HG03064 (cell line): ENCODE measurements around the gene CRYGN.

ENCODE experiments used
- ATAC-seq: cut with Tn5 transposase; IDR thresholded peaks from one replicate; pipeline ENCODE4 v1.9.1; 2021; ENCODE audit warnings: low read depth; ENCODE audit not compliant: unreplicated experiment

The CRYGN gene, protein sequence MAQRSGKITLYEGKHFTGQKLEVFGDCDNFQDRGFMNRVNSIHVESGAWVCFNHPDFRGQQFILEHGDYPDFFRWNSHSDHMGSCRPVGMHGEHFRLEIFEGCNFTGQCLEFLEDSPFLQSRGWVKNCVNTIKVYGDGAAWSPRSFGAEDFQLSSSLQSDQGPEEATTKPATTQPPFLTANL

DNA sequence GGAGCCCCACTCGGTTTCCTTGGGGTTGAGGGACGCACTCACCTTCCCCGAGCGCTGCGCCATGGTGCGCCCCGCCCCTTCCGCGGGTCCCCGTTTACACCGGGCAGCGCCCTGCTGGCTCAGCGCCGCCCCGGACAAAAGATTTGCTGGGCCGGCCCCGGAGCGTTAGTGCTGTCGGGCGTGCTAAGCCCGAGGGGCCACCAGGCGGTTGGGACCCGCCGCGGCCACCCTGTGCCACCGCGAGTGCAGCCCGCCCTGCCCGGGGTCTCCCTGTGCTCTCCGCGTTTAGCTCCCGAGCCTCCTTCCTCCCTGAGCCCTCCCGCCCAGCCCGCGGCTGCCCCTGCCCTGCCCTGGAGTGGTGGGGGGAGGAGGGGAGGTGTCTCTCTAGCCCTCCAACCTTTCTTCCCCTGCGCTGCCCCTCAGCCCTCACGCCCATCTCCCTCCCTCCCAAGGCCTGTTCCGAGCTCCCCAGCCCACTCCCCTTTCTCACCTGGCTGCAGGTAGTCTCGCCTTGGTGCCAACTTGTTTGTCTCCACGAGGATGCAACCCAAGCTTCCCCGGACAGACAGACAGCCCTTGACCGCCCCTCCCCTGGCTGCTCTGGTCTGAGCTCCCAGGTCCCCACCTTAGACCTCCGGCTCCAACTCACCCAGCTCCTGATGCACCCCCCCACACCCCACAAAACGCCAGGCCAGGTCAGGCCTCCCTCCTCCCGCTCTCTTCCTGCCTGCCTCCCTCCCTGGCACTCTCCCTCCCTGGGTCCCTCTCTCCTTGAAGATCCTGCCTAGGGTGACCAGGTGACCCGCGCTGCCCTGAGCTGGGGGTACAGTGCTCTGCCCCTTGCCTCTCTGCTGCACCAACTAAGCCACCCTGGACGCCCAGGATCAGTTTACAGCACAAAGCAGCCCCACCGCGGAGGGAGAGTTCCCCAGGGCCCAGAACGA is at the start of gene CRYGN:
TSS of gene CRYGN (minus strand) at position 287 of the 944 bp plus-strand sequence. CDS start at position 63, 224 bp downstream.
- no peak for ATAC-seq

DNA sequence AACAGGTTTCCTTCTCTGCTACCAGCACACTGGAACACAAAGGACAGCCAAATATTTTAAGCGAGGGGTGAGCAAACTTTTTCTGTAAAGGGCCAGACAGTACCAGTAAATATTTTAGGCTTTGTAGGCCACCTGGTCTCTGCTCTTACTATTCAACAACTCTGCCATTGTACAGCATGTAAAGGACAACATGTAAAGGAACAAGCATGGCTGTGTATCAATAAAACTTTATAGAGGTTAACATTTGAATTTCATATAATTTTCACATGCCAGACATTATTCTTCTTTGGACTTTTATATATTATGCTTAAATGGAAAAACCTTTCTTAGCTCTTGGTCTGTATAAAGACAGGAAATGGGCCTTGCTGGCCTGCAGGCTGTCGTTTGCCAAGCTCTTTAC is 49.6 kb upstream of the CRYGN start:
- ATAC-seq: no peak

DNA sequence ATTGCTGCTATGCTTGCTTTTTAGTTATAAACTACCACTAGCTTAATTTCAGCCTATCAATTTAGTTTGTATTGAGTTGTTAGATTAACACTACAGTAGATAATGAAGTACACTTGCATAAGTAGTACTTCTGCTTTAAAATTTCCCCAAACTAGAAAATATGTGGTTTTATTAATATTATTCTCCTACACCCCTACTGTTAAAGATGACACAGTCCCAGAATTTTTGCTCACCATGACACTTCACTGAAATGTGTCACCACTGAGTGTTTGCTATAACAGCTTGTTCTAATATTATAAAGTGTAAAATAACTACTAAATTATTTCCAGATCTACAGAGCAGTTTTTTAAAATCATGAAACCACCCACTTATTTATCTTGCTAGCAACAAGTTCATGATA is 48.2 kb upstream of the CRYGN start:
- ATAC-seq: no peak

DNA sequence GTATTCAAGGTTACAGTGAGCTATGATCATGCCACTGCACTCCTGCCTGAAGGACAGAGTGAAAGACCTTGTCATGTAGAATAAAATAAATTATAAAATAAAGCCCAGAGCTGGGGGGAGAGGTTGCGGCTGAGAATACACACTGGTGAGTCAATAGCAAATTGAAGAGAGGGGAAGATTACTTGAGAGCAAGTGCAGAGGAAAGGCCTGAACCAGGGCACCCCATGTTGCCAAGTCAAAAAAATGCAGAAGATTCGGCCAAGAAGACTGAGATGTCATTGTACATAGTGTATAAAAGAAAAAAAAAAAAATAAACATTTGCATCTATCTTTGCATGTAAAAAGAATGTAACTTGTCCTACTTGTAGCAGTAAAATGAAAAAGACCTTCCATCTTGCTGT is 47.3 kb upstream of the CRYGN start:
- ATAC-seq: no peak

DNA sequence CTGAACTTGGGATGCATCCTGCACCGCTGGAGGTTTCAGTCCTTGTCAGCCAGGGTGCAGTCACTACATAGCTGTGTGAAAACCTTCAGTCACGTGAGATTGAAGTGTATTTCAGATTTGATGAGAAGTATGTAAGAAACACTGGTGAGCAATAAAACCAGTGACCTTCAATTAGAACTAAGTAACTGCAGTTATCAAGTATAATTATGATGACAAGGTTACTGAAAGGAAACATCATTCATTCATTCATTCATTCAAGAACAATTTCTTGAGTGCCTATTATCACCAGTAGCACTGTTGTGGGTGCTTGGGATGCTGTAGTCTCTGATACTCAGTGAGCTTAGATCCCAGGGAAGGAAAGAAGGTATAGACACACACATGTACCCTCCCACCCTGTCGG is 46.1 kb upstream of the CRYGN start:
- ATAC-seq: no peak

DNA sequence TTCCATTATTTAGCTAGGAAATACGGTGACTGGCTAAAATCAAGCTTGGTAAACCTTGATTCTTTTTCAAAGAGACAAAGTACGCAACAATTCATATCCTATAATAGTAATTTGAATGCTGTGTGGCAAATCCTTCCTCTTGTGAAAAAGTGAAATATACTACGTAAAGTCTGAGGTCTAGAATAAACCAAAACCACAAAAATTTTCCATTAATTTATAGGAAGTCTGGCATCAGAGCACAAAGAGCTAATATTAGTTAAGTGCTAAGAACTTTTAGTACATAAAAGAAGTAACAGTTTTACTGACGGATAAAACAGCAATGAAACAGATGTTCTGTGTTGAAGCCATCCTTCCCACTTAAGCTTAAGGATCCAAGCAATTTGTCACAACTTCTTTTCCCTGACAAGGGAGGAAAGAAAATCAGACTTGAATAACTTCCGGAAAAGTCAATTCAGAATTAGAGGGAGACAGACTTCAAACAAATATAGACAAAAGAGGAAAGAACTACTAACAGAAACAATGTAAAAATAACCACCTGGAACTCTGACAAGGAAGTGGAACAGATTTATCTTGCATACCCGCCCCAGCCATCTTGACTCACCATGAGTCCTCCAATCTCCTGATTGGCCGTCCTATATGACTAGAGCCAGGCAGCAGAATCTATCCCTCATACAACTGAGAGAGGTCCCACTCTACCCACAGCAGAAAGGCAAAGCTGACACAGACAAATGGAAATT is 45.2 kb upstream of the CRYGN start:
- no peak for ATAC-seq

DNA sequence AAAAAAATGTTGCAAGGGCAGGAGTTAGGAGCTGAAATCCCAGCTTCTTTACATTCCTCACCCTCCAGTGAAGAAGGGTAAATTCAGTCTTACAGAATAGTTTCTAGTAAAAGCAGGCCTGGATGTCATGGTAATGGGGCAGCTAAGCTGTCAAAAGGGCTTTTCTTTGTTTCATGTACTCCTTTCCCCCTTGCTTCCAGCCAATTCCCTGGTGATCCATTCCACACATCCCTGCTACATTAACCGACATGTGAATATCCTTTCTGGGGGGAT is 43.7 kb upstream of the CRYGN start:
- ATAC-seq: no peak

DNA sequence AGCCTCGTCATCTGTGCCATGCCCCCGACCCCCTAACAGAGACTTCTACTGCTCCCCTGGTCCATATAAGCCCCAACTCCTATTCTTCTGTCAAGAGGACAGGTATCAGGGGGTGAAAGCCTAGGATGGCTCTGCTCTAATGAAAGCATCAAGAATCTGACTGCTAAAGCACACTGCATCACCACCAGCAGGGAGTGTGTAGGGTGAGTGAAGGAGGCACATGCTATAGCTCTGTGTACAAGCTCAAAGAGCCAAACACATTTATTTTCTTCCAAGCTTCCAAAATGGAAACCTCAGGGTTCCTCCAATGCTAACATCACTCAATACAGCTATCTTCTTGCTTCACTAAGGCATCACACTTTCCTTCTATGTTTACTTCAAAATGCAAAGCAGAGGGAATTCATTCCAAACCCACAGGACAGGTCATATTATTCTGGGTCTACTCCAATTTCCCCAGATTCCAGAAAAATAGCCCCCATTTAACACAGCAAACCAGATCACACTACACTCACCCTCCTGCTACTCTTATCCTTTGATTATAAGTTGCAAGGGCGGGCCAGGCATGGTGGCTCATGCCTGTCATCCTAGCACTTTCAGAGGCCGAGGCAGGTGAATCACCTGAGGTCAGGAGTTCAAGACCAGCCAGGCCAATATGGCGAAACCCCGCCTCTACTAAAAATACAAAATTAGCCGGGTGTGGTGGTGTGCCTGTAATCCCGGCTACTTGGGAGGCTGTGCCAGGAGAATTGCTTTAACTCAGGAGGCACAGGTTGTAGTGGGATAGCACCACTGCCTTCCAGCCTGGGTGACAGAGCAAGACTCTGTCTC is 43.2 kb upstream of the CRYGN start:
- no peak for ATAC-seq

DNA sequence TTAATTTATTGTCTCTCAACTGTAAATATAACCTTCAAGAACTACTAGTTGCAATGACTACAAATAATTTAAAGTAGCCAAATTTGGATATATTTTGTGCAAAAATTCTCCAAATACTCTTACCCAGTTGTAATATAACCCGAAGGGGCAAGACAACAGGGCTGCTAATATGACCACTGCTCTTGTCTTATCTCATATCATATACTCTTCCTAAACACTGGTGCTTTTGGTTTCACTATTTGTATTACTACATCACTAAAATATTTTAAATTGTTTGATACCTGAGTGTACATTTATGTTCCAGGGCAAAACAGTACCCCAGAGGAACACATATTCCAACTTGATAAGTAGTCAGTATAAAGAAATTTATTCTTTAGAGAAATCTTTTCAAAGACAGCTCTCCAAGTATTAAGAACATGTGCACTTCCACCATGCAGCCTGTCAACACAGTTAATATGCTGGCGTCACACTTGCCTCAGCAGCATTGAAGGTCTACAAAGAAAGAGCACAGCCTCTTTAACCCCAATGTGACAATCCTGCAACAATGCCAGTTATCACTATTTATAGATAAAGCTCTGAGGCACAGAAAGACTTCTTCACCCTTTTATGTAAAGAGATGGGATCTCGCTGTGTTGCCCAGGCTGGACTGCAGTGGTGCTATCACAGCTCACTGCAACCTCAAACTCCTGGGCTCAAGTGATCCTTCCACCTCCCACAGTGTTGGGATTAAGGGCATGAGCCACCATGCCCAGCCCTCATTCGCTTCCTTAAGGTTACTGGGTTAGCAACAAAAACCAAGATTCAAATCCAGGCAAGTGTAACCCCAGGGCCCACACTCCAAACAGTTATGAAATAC is 41.9 kb upstream of the CRYGN start:
- ATAC-seq: no peak

DNA sequence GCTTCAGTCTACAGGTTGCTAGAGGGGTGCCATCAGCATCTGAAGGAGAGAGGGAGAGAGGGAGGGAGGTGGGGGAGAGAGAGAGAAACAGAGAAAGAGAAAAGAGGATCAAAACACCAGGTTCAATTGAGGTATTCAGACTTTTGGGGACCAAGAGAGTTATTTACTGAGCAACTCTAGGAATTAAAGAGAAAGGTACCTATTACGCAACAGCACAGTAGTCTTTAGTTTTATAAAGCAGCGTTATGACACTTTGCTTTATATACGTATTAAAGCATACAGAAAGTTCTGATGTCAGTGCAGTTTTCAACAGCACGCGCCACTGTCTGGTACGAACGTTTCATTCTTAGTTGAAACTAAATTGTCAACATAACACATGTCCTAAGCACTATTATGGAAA is 37.9 kb upstream of the CRYGN start:
- ATAC-seq: no peak

DNA sequence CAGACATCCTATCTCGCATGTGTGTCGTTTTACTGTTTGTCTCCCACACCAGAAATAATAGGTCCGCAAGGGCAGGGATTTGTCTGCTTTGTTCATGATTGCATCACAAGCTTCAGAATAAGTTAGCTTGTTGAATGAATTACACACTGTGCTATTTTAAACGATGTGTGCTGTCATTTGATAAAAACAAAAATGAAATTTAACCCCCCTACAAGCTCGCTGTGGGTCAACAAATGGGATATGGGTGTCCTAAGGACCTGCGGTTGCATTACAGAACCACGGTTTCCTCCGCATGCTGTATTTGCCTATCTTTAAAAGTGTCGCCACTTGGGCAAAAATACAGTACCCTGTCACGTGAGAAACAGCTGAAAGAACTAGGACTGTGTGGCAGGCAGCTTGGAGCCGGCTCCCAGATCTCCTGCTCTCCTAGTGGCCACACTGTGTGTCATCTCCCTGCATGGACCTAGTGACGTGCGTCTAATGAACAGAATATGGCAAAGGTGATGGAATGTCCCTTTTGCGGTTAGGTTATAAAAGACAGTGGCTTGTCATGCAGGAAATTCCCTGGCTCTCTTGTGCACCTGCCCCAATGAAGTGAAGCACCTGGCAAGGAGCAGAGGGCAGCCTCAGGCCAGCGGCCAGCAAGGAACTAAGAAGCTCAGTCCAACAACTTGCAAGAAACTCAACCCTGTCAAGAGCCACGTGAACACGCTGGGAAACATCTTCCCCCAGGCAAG is 32.9 kb upstream of the CRYGN start:
- no peak for ATAC-seq

DNA sequence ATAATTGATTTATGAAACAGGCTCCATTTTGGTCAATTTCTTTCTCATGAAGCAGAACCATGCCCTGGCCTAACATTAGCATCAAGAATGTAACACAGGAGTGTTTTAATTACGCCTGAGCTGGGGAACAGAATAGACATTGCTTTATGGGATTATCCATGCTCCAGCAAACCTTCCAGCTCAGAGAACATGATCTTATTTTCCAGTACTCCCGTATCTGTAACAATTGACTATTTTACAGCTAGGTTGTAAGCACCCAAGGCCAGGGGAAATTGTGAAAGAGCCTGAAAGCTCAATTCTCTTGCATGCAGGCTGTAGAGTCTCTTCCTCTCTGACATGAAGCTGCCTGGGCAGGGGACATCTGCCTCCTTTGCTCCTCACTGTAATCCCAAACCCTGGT is 30.8 kb upstream of the CRYGN start:
- no peak for ATAC-seq

DNA sequence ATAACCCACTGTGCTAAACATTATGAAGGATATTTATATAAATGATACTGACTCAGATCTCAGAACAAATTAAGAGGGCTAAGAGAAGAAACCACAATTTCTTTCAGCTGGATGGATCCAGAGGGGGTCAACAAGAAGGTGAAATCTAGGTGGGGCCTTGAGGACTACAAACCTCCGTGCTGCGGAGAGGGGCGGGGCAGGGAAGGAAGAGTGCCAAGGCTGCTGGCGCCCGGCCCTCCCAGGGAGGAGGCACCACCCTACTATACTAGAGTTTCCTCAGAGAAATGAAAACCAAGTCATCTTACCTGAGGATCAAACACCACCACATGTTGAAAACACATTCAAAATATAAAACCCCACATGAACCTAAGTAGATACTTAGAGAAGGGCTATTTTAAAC is 29.3 kb upstream of the CRYGN start:
- ATAC-seq: no peak

DNA sequence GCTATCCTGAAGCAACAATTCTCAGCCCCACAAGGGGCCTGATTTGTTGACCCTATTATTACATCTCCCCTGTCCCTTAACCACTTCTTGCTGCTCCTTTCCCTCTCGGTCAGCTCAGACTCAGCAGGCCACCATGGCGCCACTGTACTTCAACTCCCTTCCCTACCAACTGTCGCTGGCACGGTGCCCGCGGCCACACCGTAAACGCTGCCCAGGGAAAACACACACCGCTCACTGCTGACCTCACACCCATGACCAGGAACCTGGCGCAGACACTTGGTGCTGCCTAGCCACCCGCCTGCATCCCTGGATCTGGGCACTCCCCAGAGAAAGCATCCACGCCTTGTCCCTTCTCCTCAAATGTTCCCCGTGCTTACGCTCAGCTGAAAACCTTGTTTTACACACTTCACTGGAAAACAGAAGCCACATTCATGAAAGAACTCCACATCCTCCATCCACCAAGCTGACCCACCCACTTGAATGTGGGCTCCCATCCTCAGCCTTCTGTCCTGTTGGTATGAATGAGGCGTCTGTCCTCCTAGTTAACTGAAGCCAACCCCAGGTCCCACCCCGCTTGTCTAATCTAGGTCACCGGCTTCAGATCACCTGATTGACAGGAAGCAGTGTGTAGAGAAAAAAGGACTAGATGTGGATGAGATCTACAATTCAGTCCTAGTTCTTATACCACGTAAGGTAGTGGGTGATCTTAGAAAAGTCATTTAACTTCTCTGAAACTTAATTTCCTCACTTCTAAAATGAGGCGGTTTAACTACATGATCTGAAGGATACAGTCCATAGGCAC is 28.5 kb upstream of the CRYGN start:
- ATAC-seq: no peak

DNA sequence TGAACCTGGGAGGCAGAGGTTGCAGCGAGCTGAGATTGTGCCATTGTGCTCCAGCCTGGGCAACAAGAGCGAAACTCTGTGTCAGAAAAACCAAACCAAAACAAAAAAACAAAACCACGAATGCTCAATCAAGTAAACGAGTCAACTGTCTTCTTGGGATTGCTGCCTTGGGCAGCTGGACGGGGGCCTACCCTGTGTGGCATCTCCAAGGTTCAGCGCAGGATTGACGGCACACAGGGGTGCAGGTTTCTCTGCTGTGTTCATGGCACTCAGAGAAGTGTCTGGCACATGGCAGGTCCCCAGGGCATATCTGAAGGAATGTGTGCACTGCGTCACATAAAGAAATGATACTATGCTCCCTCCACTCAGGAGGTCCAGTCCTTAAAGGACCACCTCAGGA is 25.2 kb upstream of the CRYGN start:
- no peak for ATAC-seq

DNA sequence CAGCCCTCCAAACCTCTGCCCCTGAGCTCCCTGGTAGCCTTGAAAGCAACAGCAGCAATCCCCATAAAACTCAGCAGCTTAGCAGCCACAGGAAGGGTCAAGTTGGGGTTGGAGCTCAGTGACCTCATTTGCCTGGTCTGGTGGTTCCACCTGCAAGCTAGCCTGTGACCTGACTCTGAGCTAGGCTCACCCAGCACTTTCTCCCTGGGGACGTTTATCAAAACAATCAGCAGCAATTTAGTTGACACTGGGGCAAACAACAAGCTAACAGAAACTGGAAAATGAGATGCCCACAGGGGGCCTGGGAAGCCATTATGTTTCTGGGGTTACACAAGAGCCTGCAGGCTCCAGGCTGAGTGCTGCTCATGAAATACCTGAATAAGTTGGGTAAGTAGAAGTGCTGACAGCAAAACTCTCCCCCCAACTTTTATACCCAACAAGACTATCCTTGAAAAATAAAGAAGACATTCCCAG is 22.4 kb upstream of the CRYGN start:
- ATAC-seq: no peak

DNA sequence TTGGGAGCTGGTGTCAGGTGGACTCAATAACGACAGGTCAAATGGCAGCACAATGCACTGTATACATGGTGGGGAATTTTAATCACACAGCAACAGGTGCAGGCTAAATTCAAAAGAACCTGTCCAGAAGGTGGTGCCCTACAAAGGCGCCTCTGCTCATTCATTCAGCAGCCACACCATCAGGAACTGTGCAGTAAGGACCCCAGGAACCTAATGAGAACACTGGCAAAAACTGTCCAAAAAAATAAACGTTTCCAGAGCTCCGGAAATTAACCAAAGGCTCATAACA is 21.9 kb upstream of the CRYGN start:
- ATAC-seq: no peak

DNA sequence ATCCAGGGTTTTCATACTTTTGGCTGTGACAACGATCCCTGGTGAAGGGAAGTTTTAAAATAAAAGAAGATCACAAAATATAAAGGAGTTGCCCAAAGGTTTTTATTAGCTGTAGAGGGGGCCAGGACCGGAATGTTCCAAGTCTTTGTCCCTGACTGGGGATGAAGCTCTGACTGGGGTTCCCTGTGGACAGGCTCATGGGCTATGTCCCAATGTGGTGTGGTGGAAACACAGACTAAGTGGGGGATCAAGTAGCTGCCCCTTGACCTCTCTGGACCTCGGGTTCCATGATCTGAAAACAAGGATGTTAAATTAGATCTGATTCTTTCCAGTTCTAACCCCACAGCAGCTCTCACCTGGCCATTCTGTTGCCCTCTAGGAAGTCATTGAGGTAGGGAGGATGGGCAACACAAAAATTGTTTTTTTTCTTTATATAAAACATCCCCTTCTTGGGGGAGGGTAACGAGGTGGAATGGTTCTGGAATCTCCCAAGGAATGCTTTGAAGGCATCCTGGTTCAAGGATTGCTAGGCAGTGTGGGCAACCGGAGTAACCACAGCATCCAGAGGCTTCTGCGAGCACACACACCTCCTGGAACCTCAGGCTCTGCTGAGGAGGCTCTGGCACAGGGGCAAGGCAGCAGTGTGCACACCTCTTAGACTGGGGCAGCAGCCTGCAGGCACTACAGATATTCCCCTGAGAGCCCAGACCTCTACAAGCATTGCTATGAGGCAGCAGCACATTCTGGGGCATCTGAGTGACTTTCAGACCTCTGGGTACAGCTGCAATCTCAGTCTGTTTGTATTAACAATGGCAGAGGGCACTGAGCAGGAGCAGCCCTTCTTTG is 21.4 kb upstream of the CRYGN start:
- no peak for ATAC-seq
